NCI-H2196 (cell line): Measurements from ENCODE around the gene MYL12B.
"Not testable (repeated sequence)": the region's sequence is repeated elsewhere in the genome, so short reads cannot be mapped to it uniquely, and the experiment has no call there.

Experiments used
- DNase-seq: peaks from one replicate; lab custom pipeline; 2025; ENCODE audit not compliant: unreplicated experiment; lab: John Stamatoyannopoulos, UW

The MYL12B gene

DNA sequence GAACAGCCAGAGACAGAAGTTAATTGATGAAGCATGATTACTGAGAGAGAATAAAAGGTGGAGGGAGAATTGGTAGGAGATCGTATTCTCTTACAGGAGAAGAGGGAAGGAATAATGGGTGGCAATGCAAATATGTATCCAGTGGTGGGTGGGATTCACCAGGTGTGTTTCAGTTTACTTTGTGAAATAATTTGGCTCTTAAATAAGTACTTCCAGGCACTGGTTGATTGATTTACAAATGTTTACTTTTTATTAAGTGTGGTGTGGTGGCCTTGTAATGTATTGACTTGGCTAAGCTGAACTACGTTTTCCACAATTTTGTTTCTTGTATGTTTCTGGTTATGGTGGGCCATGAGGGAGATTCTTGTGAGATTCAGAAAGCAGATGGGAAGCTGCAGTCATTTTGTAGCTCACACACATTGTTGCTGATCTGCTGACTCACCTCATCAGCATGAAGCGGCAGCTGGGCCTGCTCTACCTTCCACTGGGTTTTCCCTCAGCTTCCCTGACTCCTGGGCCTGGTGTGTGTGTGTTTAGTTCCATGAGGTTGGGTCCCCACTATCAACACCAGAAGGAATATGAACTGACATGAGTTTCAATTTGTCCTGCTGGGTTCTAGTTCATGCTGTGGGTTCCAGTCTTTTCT is 32.6 kb downstream of the MYL12B start:
- no peak for DNase-seq

- peak; percentile 99 for DNase-seq
Measured at GRCh38 chr18:3297025-3297984, 35.4 kb downstream of the MYL12B start.

DNA sequence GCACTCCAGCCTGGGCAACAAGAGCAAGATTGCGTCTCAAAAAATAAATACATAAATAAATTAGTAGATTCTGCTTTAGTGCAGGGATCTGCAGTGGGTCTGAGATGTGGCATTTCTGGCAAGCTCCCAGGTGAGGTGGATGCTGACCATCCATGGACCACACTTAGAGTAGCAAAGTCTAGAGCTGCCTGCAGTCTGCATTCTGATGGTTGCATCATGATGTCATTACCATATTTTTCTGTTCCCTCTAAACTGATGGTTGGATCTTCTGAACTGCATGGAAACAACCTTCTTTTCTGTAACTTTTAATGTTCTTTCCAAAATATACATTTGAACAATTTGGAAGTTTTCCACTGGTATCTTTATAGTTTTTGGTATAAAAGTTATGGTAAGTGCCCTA is 42.9 kb downstream of the MYL12B start:
- DNase-seq = no peak

DNA sequence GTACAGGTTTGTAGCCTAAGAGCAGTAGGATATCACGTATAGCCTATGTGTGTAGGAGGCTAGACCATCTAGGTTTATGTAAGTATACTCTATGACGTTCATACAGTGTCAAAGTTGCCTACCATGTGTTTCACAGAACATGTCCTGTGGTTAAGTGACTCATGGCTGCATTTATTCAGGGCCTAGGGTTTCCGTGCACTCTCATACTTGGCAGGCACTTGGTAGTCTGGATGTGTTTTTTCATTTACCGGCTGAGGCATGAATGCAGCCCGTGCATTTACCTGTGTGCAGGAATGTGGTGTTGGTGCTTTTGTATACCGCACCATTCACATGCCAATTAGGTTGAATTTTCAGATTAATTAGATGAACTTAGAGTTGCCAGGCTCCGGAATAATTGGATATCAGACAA is 43.4 kb downstream of the MYL12B start:
- no peak for DNase-seq

GRCh38 chr18:3305933-3306332 is 44.0 kb downstream of the MYL12B start:
- no peak for DNase-seq

GRCh38 chr18:3306391-3306790 is 44.5 kb downstream of the MYL12B start:
- DNase-seq = no peak

GRCh38 chr18:3313685-3314084 is 51.8 kb downstream of the MYL12B start:
- DNase-seq = no peak

DNA sequence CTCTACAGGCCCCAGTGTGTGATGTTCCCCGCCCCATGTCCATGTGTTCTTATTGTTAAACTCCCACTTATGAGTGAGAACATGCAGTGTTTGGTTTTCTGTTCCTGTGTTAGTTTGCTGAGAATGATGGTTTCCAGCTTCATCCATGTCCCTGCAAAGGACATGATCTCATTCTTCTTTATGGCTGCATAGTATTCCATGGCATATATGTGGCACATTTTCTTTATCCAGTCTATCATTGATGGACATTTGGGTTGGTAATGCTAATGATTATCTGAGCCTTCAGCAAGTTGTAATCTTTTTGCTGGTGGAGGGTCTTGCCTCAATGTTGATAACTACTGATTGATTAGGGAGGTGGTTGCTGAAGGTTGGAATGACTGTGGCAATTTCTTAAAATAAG is 53.4 kb downstream of the MYL12B start:
- not testable (repeated sequence) for DNase-seq

GRCh38 chr18:3319399-3319798 is 57.5 kb downstream of the MYL12B start:
- no peak for DNase-seq

GRCh38 chr18:3319894-3320454 is 58.0 kb downstream of the MYL12B start:
- no peak for DNase-seq

GRCh38 chr18:3321133-3321812 is 59.3 kb downstream of the MYL12B start:
- DNase-seq = peak; percentile 74

DNA sequence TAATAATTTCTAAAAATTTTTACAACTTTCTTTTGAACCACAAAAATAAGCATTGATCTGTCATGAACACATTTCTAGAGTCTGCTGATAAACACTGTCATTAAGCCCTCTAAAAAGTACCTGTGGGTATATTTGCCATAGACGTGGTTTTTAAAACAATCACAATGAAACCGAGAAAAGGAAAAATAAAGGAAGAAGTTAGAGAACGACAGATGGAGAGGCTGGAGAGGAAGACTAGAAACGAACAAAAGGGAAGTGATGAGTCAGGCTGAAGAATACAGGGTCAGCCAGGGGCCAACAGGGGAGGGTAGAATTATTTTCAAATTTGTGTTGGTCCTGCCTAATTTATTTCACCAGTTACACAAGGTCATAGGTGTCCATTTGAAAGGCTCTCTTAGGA is 62.0 kb downstream of the MYL12B start:
- DNase-seq = no peak
